HG03280 (cell line): Measurements from ENCODE around the gene ELOB.
A peak's percentile ranks its signal among the peaks of the same experiment; 100 is the strongest.

Experiments
- ATAC-seq: cut with Tn5 transposase; IDR thresholded peaks from one replicate; pipeline ENCODE4 v1.9.1; 2021; ENCODE audit warnings: mild to moderate bottlenecking, moderate library complexity; ENCODE audit not compliant: unreplicated experiment

The ELOB gene

DNA sequence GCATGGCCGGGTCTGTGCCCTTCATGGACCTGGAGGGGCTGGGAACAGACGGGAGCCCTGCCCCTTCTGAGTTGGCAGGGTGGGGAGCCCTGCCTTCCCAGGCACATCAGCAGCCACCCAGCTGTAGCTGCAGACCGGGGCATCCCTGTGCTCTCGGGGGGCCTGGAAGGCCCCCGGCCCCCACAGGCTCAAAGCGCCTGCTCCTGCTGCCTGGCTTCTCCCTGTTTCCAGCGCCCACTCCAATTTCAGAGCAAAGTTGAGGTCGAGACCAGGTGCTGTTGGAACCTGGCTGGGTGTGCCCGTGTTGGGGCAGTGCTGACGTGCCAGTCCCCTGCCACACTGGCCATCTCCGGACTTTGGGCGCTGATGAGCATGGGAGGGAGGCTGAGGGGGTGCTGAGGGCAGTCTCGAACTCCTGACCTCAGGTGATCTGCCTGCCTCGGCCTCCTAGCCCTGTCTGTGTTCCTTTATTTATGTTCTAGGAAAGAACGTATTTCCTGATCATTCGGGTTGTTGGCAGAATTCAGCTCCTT, 52.2 kb downstream of the ELOB start:
- no peak for ATAC-seq

DNA sequence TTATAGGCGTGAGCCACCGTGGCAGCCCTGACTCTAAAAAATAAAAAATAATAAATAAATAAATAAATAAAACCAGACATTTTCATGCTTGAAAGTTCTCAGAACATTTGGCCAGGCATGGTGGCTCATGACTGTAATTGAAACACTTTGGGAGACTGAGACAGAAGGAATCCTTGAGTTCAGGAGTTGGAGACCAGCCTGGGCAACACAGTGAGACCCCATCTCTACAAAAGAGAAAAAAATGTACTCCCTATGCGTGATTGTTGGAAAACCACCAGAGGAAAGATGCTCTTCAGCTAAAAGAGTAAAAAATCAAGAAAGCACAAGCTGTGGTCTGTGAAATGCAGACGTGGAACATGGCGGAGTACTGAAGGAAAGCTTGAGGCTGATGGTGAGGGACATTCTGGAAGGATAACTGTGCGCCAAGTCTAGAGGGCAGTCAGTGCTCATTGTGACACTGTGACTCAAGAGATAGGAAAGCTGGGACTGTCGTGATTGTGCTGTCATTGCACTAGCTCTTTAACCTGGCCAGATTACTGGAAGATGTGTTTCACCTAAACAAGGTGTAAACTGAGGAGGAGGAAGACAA, 52.9 kb downstream of the ELOB start:
- no peak for ATAC-seq

DNA sequence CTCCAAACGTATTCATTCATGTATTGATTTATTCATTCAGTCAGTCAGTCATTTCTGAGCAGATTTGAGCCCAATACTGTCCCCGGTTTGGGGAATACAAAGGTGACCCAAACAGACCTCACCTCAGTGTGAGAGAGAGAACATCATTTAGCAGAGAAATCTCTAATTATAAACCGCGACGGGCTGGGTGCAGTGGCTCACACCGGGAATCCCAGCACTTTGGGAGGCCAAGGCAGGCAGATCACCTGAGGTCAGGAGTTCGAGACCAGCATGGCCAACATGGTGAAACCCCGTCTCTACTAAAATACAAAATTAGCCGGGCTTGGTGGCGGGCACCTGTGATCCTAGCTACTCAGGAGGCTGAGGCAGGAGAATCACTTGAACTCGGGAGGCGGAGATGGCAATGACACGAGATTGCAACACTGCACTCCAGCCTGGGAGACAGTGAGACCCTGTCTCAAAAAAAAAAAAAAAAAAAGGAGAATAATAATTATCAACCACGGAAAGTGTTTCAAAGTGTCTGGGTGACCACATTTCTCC, 55.4 kb downstream of the ELOB start:
- peak; percentile 3 for ATAC-seq
